OCI-LY7 (cell line): ENCODE measurements around the gene ICOS.

Experiments
- EZH2phosphoT487 ChIP-seq: fragments of 200-600 bp; sonication (generic); IDR thresholded peaks from 2 replicates; pipeline ENCODE4 v1.6.1; 2018; ENCODE audit warnings: low read depth, borderline replicate concordance, mild to moderate bottlenecking, mixed run types, antibody characterized with exemption, low read length, moderate library complexity, mixed read lengths
- TF ChIP-seq, protein P1 (sequence below): fragments of 200-600 bp; sonication (generic); conservative IDR thresholded peaks from 2 replicates; pipeline ENCODE4 v1.5.1; 2014; ENCODE audit warnings: mild to moderate bottlenecking, antibody characterized with exemption, low read length, moderate library complexity, mixed read lengths

DNA sequence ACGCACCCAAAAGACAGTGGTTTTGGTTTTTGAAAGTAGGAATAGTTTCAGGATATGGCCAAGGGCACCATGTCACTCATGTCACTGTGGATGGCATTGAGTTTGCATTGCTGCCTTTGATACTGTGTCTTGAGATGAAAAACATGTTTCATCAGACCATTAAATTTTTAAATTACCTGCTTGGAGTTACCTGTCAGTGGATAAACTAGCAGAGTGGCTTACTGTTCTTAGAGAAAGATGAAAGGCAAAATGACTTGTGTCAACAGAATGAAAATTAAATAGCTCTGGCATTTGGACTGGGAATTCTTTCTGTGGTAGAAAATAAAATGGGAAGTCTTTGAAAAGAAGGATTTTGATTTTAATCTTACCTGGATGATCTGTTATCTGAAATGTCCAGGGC lies 386 bp downstream of the ICOS start:
- TF ChIP-seq, protein P1, sequence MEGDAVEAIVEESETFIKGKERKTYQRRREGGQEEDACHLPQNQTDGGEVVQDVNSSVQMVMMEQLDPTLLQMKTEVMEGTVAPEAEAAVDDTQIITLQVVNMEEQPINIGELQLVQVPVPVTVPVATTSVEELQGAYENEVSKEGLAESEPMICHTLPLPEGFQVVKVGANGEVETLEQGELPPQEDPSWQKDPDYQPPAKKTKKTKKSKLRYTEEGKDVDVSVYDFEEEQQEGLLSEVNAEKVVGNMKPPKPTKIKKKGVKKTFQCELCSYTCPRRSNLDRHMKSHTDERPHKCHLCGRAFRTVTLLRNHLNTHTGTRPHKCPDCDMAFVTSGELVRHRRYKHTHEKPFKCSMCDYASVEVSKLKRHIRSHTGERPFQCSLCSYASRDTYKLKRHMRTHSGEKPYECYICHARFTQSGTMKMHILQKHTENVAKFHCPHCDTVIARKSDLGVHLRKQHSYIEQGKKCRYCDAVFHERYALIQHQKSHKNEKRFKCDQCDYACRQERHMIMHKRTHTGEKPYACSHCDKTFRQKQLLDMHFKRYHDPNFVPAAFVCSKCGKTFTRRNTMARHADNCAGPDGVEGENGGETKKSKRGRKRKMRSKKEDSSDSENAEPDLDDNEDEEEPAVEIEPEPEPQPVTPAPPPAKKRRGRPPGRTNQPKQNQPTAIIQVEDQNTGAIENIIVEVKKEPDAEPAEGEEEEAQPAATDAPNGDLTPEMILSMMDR: no peak
- no peak for TF ChIP-seq EZH2phosphoT487
